ENCODE measurements around the gene SLC25A23. TPM values are rescaled to one million over a fixed set of nuclear protein-coding genes. Genes with fewer than 3 reads are reported as not detected.

The SLC25A23 gene
- total and polyA plus RNA-seq, 9 of the 15 experiments (the other 6 are each of a cell fraction or from before 2014, with no cell fraction given) = 6.1 to 72.0 (median 26.6) TPM

DNA sequence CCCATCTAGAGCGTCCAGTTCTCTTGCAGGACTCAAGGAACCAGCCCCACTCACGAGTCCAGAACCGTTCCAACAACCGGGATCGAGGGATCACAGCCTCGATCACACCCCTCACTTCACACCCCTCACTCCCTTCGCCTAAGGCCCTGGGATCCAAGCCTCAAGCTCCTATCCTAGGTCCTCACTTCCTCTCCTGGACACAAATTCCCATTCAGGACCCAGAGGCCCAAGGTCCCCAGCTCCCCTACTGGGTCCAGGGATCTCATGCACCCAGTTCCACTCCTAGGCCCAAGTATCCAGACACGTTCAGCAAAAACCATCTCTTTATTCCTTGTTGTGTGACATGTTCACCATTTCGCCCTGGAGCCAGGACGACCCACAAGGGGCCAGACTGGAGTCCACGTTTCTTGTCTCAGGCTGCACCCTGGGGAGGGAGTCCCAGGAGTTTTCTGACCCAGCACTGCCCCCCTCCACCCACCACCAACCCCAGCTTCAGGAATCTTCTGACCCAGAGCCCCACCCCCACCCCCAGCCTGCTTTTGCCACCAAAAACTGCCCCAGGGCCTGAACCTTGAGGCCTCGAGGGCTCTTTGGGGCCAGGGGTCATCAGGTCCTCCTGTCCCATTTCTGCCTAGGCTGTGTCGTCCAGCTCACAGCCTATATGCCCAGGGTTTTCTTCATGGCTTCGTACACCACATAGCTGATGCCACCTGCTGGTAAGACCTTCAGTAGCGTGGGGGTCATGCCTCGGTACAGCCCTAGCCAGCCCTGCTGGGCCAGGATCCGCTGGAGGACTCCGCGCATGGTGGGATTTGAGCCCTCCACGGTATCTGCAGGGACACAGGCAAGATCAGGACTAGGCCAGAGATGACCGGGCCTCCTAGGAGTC lies 33.6 kb downstream of the SLC25A23 start (continued):
- TF ChIP-seq DACH1 (IDR thresholded peaks at IDR 0.05; ENCODE audit: partially characterized antibody) (no peak), IRF1 (CRISPR knock-in tag; IDR thresholded peaks at IDR 0.05; ENCODE audit: borderline replicate concordance) (no peak), CCAR2 (IDR thresholded peaks at IDR 0.05; ENCODE audit: low read depth, low read length) (no peak), SMARCA5 (IDR thresholded peaks at IDR 0.05) (no peak), ZNF318 (IDR thresholded peaks at IDR 0.05; ENCODE audit: borderline replicate concordance in 1 of 2, low read depth in 1 of 2) (no peak), RBM25 (IDR thresholded peaks at IDR 0.05; ENCODE audit: low read depth, low read length, severe bottlenecking) (no peak), POLR2AphosphoS5 (IDR thresholded peaks at IDR 0.05; ENCODE audit: control insufficient read depth, insufficient read depth, low read depth, low read length) (no peak)
- TF ChIP-seq, protein P1, sequence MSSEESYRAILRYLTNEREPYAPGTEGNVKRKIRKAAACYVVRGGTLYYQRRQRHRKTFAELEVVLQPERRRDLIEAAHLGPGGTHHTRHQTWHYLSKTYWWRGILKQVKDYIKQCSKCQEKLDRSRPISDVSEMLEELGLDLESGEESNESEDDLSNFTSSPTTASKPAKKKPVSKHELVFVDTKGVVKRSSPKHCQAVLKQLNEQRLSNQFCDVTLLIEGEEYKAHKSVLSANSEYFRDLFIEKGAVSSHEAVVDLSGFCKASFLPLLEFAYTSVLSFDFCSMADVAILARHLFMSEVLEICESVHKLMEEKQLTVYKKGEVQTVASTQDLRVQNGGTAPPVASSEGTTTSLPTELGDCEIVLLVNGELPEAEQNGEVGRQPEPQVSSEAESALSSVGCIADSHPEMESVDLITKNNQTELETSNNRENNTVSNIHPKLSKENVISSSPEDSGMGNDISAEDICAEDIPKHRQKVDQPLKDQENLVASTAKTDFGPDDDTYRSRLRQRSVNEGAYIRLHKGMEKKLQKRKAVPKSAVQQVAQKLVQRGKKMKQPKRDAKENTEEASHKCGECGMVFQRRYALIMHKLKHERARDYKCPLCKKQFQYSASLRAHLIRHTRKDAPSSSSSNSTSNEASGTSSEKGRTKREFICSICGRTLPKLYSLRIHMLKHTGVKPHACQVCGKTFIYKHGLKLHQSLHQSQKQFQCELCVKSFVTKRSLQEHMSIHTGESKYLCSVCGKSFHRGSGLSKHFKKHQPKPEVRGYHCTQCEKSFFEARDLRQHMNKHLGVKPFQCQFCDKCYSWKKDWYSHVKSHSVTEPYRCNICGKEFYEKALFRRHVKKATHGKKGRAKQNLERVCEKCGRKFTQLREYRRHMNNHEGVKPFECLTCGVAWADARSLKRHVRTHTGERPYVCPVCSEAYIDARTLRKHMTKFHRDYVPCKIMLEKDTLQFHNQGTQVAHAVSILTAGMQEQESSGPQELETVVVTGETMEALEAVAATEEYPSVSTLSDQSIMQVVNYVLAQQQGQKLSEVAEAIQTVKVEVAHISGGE (CRISPR knock-in tag; IDR thresholded peaks at IDR 0.05) = peak in 1 of 3 experiments; percentile 59; a peak in 1 of 6 replicates
- TF ChIP-seq, protein P2, sequence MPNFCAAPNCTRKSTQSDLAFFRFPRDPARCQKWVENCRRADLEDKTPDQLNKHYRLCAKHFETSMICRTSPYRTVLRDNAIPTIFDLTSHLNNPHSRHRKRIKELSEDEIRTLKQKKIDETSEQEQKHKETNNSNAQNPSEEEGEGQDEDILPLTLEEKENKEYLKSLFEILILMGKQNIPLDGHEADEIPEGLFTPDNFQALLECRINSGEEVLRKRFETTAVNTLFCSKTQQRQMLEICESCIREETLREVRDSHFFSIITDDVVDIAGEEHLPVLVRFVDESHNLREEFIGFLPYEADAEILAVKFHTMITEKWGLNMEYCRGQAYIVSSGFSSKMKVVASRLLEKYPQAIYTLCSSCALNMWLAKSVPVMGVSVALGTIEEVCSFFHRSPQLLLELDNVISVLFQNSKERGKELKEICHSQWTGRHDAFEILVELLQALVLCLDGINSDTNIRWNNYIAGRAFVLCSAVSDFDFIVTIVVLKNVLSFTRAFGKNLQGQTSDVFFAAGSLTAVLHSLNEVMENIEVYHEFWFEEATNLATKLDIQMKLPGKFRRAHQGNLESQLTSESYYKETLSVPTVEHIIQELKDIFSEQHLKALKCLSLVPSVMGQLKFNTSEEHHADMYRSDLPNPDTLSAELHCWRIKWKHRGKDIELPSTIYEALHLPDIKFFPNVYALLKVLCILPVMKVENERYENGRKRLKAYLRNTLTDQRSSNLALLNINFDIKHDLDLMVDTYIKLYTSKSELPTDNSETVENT (CRISPR knock-in tag; IDR thresholded peaks at IDR 0.05) = no peak

All from K562 (cell line).